SK-N-SH treated with all-trans-retinoic acid at 6 μM for 48 hours (cell line): ENCODE data around the gene TBXAS1.

ENCODE experiments used
- ATAC-seq: fragments of 200-7000 bp; cut with Tn5 transposase; 3 replicates; pipeline ENCODE4 v1.9.1; 2020; ENCODE audit warnings: mild to moderate bottlenecking, moderate library complexity
- ARNTL ChIP-seq: fragments of 450-650 bp; formaldehyde crosslinking; IDR thresholded peaks from 2 replicates; pipeline ENCODE4 v1.5.0; 2020; ENCODE audit warnings: low read depth, mild to moderate bottlenecking, moderate library complexity, borderline replicate concordance
- BACH2 ChIP-seq: fragments of 250-450 bp; sonication (Bioruptor Pico); IDR thresholded peaks from 2 replicates; pipeline ENCODE4 v1.9.0; 2021; ENCODE audit warnings: mild to moderate bottlenecking, borderline replicate concordance
- CSDC2 ChIP-seq: fragments of 250-450 bp; sonication (Bioruptor Pico); IDR thresholded peaks from 2 replicates; pipeline ENCODE4 v1.5.0; 2020; ENCODE audit warnings: mild to moderate bottlenecking, moderate library complexity
- ESRRG ChIP-seq: fragments of 250-450 bp; sonication (Bioruptor Pico); IDR thresholded peaks from 2 replicates; pipeline ENCODE4 v1.6.1; 2021; ENCODE audit warnings: mild to moderate bottlenecking
- GLIS3 ChIP-seq: fragments of 250-450 bp; sonication (Bioruptor Pico); IDR thresholded peaks from 2 replicates; pipeline ENCODE4 v1.5.0; 2020; ENCODE audit warnings: mild to moderate bottlenecking, moderate library complexity
- ISL1 ChIP-seq: fragments of 250-450 bp; sonication (Bioruptor Pico); IDR thresholded peaks from 2 replicates; pipeline ENCODE4 v2.1.2; 2022; ENCODE audit warnings: mild to moderate bottlenecking, moderate library complexity
- OSR1 ChIP-seq: fragments of 250-450 bp; sonication (Bioruptor Pico); IDR thresholded peaks from 2 replicates; pipeline ENCODE4 v1.8.0; 2022; ENCODE audit warnings: moderate library complexity, mild to moderate bottlenecking, inconsistent platforms
- PPARA ChIP-seq: fragments of 250-450 bp; sonication (Bioruptor Pico); IDR thresholded peaks from 2 replicates; pipeline ENCODE4 v1.5.0; 2020; ENCODE audit warnings: mild to moderate bottlenecking, borderline replicate concordance
- RARB ChIP-seq: fragments of 250-450 bp; sonication (Bioruptor Pico); IDR thresholded peaks from 2 replicates; pipeline ENCODE4 v1.8.0; 2021; ENCODE audit warnings: mild to moderate bottlenecking, moderate library complexity
- TCF4 ChIP-seq: fragments of 250-450 bp; sonication (Bioruptor Pico); IDR thresholded peaks from 2 replicates; pipeline ENCODE4 v1.8.0; 2021; ENCODE audit warnings: mild to moderate bottlenecking, moderate library complexity, borderline replicate concordance
- TOX ChIP-seq: fragments of 250-450 bp; sonication (Bioruptor Pico); IDR thresholded peaks from 2 replicates; pipeline ENCODE4 v1.8.0; 2021; ENCODE audit warnings: mild to moderate bottlenecking, moderate library complexity, borderline replicate concordance
- ZFP3 ChIP-seq: fragments of 250-450 bp; sonication (Bioruptor Pico); IDR thresholded peaks from 2 replicates; pipeline ENCODE4 v1.5.0; 2020; ENCODE audit warnings: mild to moderate bottlenecking, moderate library complexity
- ZFP30 ChIP-seq: fragments of 450-650 bp; formaldehyde crosslinking; IDR thresholded peaks from 2 replicates; pipeline ENCODE4 v1.5.0; 2022; ENCODE audit warnings: mild to moderate bottlenecking, moderate library complexity
- ZNF565 ChIP-seq: fragments of 450-650 bp; formaldehyde crosslinking; conservative IDR thresholded peaks from 2 replicates; pipeline ENCODE4 v1.5.0; 2020; ENCODE audit warnings: low read depth, mild to moderate bottlenecking, moderate library complexity
- ZNF70 ChIP-seq: fragments of 450-650 bp; formaldehyde crosslinking; IDR thresholded peaks from 2 replicates; pipeline ENCODE4 v1.5.0; 2020; ENCODE audit warnings: mild to moderate bottlenecking, moderate library complexity
- ZNF8 ChIP-seq: fragments of 450-650 bp; formaldehyde crosslinking; IDR thresholded peaks from 2 replicates; pipeline ENCODE4 v1.5.0; 2020; ENCODE audit warnings: mild to moderate bottlenecking, moderate library complexity
- TF ChIP-seq, protein P1 (sequence below): fragments of 250-450 bp; sonication (Bioruptor Pico); IDR thresholded peaks from 2 replicates; pipeline ENCODE4 v1.5.0; 2020; ENCODE audit warnings: mild to moderate bottlenecking, moderate library complexity
- TF ChIP-seq, protein P2 (sequence below): fragments of 250-450 bp; sonication (Bioruptor Pico); IDR thresholded peaks from 2 replicates; pipeline ENCODE4 v1.8.0; 2020; ENCODE audit warnings: mild to moderate bottlenecking, moderate library complexity, borderline replicate concordance
- TF ChIP-seq, protein P3 (sequence below): fragments of 250-450 bp; sonication (Bioruptor Pico); IDR thresholded peaks from 2 replicates; pipeline ENCODE4 v1.8.0; 2021; ENCODE audit warnings: low read depth, mild to moderate bottlenecking, moderate library complexity, borderline replicate concordance
- TF ChIP-seq, protein P4 (sequence below): fragments of 250-450 bp; sonication (Bioruptor Pico); IDR thresholded peaks from 2 replicates; pipeline ENCODE4 v1.5.1; 2020; ENCODE audit warnings: low read depth, mild to moderate bottlenecking, moderate library complexity

Gene TBXAS1

DNA sequence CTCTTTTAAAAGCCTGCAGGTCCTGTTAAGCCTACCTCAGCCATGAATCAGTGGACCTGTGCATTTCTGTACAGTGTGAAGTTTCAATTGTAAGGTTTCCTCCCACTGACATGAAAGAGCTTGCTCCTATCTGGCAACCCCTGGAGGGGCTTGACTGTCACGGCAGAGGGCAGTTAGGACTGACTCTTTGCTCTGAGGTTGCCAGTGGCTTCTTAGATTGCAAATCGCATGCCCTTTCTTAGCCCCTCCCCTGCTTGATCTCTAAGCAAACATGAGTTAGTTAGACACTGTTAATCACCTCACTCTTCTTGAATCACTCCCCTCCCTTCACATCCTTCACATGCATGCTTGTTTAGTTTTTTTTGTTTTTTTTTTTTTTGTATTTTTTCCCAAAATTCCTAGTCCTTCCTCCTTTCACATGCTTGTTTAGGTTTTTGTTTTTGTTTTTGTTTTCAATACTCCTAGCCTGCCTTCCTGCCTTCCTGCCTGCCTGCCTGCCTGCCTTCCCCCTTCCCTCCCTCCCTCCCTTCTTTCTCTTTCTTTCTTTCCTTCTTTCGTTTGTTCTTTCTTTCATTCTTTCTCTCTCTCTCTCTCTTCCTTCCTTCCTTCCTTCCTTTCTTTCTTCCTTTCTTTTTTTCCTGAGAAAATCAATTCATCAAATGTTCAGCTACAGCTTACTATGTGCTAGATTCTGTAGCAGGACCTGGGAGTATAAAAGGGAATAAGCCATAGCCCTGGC, 45.2 kb upstream of the TBXAS1 start (continued):
- TF ChIP-seq ESRRG (CRISPR knock-in tag) (no peak), CSDC2 (CRISPR knock-in tag) (no peak), ZNF70 (CRISPR knock-in tag) (no peak), ZFP3 (CRISPR knock-in tag) (no peak), ISL1 (CRISPR knock-in tag) (no peak), GLIS3 (CRISPR knock-in tag) (no peak)

DNA sequence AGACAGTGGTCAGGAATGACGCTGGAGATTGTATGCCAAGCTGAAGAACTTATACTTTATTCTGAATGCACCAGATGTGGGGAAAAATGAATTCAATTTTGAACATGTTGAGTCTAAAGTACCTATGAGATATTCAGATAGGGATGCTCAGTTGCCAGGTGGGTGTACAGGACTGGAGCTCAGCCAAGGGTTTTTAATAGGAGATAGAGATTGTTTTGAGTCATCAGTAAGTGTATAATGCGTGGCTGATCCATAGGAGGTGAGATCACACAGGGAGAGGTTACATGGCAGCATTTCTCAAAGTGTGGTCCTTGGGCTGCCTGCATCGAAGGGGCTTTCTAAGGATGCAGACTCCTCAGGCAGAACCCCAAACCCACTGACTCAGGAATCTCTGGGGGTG, 44.4 kb upstream of the TBXAS1 start:
- TF ChIP-seq, protein P1, sequence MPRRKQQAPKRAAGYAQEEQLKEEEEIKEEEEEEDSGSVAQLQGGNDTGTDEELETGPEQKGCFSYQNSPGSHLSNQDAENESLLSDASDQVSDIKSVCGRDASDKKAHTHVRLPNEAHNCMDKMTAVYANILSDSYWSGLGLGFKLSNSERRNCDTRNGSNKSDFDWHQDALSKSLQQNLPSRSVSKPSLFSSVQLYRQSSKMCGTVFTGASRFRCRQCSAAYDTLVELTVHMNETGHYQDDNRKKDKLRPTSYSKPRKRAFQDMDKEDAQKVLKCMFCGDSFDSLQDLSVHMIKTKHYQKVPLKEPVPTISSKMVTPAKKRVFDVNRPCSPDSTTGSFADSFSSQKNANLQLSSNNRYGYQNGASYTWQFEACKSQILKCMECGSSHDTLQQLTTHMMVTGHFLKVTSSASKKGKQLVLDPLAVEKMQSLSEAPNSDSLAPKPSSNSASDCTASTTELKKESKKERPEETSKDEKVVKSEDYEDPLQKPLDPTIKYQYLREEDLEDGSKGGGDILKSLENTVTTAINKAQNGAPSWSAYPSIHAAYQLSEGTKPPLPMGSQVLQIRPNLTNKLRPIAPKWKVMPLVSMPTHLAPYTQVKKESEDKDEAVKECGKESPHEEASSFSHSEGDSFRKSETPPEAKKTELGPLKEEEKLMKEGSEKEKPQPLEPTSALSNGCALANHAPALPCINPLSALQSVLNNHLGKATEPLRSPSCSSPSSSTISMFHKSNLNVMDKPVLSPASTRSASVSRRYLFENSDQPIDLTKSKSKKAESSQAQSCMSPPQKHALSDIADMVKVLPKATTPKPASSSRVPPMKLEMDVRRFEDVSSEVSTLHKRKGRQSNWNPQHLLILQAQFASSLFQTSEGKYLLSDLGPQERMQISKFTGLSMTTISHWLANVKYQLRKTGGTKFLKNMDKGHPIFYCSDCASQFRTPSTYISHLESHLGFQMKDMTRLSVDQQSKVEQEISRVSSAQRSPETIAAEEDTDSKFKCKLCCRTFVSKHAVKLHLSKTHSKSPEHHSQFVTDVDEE (CRISPR knock-in tag): no peak
- TF ChIP-seq PPARA (no peak), ARNTL (CRISPR knock-in tag) (no peak), TCF4 (CRISPR knock-in tag) (no peak), BACH2 (no peak)
- no peak for ATAC-seq

- no peak for TF ChIP-seq ZNF565
- no peak for TF ChIP-seq ZFP30 (CRISPR knock-in tag)
- TF ChIP-seq TOX (CRISPR knock-in tag): no peak
- no peak for TF ChIP-seq ARNTL (CRISPR knock-in tag)
- TF ChIP-seq RARB (CRISPR knock-in tag): no peak
- TF ChIP-seq ZFP3 (CRISPR knock-in tag): no peak
- TF ChIP-seq, protein P2, sequence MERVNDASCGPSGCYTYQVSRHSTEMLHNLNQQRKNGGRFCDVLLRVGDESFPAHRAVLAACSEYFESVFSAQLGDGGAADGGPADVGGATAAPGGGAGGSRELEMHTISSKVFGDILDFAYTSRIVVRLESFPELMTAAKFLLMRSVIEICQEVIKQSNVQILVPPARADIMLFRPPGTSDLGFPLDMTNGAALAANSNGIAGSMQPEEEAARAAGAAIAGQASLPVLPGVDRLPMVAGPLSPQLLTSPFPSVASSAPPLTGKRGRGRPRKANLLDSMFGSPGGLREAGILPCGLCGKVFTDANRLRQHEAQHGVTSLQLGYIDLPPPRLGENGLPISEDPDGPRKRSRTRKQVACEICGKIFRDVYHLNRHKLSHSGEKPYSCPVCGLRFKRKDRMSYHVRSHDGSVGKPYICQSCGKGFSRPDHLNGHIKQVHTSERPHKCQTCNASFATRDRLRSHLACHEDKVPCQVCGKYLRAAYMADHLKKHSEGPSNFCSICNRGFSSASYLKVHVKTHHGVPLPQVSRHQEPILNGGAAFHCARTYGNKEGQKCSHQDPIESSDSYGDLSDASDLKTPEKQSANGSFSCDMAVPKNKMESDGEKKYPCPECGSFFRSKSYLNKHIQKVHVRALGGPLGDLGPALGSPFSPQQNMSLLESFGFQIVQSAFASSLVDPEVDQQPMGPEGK (CRISPR knock-in tag): no peak
- TF ChIP-seq, protein P3, sequence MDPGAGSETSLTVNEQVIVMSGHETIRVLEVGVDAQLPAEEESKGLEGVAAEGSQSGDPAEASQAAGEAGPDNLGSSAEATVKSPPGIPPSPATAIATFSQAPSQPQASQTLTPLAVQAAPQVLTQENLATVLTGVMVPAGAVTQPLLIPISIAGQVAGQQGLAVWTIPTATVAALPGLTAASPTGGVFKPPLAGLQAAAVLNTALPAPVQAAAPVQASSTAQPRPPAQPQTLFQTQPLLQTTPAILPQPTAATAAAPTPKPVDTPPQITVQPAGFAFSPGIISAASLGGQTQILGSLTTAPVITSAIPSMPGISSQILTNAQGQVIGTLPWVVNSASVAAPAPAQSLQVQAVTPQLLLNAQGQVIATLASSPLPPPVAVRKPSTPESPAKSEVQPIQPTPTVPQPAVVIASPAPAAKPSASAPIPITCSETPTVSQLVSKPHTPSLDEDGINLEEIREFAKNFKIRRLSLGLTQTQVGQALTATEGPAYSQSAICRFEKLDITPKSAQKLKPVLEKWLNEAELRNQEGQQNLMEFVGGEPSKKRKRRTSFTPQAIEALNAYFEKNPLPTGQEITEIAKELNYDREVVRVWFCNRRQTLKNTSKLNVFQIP (CRISPR knock-in tag): no peak
- no peak for TF ChIP-seq GLIS3 (CRISPR knock-in tag)
- TF ChIP-seq ZNF70 (CRISPR knock-in tag): no peak
- TF ChIP-seq ZNF8 (CRISPR knock-in tag): no peak
- TF ChIP-seq BACH2: no peak
- no peak for ATAC-seq
Measured at GRCh38 chr7:139791316-139791715, 37.7 kb upstream of the TBXAS1 start.

- TF ChIP-seq PPARA (no peak), TCF4 (CRISPR knock-in tag) (no peak), ZFP30 (CRISPR knock-in tag) (no peak), ESRRG (CRISPR knock-in tag) (no peak), CSDC2 (CRISPR knock-in tag) (no peak), OSR1 (no peak), BACH2 (no peak), RARB (CRISPR knock-in tag) (no peak), ZFP3 (CRISPR knock-in tag) (no peak), ARNTL (CRISPR knock-in tag) (no peak), ZNF70 (CRISPR knock-in tag) (no peak), ZNF565 (no peak), TOX (CRISPR knock-in tag) (no peak)
- TF ChIP-seq, protein P4, sequence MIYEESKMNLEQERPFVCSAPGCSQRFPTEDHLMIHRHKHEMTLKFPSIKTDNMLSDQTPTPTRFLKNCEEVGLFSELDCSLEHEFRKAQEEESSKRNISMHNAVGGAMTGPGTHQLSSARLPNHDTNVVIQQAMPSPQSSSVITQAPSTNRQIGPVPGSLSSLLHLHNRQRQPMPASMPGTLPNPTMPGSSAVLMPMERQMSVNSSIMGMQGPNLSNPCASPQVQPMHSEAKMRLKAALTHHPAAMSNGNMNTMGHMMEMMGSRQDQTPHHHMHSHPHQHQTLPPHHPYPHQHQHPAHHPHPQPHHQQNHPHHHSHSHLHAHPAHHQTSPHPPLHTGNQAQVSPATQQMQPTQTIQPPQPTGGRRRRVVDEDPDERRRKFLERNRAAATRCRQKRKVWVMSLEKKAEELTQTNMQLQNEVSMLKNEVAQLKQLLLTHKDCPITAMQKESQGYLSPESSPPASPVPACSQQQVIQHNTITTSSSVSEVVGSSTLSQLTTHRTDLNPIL (CRISPR knock-in tag): no peak
- TF ChIP-seq, protein P3 (CRISPR knock-in tag): no peak
- TF ChIP-seq, protein P2 (CRISPR knock-in tag): no peak
- TF ChIP-seq, all 23 proteins: peak for 0
- ATAC-seq: no peak
Measured at GRCh38 chr7:139797607-139798006, 31.5 kb upstream of the TBXAS1 start.
